Measurements from ENCODE around the gene CDH4. TPM values are rescaled to one million over a fixed set of nuclear protein-coding genes. Genes with fewer than 3 reads are reported as not detected.

The CDH4 gene
- total RNA-seq, 1 experiment from 2014 or later = not detected

GRCh38 chr20:61968932-61969331, 716.9 kb downstream of the CDH4 start:
- no peak for ATAC-seq
- in situ Hi-C loops (cut with HindIII; ENCODE audit: low pct_unique_long_range_greater_than_20kb, low sequenced_read_pairs) (no loop called here), intact Hi-C loops (cut with micrococcal nuclease; ENCODE audit: unreplicated experiment) (no loop called here)
- Histone ChIP-seq H3K9me3 (ENCODE audit: control insufficient read depth, insufficient read depth, low read depth, low read length) (no peaks in the 10 kb centered on the region), H3K4me3 (ENCODE audit: low read depth in 2 of 2, low read length in 2 of 2) (no peak overlapping the region), H3K4me1 (ENCODE audit: control insufficient read depth, insufficient read depth, low read length) (no peaks in the 10 kb centered on the region), H3K27me3 (ENCODE audit: control insufficient read depth, insufficient read depth, low read length) (no peaks in the 10 kb centered on the region), H3K27ac (ENCODE audit: low read length) (no peak overlapping the region), H3K36me3 (ENCODE audit: control insufficient read depth, insufficient read depth, low read length) (no peaks in the 10 kb centered on the region; the same call in 1 of the 2 replicates)
- no peak for DNase-seq (ENCODE audit: low read depth, low spot score)
- ChIA-PET CTCF (no interaction called here), POLR2A (no interaction called here)
- no peak for TF ChIP-seq REST (IDR thresholded peaks at IDR 0.05; ENCODE audit: insufficient read depth in 1 of 2, low read depth in 2 of 2, low read length in 1 of 2)
- TF ChIP-seq, protein P1, sequence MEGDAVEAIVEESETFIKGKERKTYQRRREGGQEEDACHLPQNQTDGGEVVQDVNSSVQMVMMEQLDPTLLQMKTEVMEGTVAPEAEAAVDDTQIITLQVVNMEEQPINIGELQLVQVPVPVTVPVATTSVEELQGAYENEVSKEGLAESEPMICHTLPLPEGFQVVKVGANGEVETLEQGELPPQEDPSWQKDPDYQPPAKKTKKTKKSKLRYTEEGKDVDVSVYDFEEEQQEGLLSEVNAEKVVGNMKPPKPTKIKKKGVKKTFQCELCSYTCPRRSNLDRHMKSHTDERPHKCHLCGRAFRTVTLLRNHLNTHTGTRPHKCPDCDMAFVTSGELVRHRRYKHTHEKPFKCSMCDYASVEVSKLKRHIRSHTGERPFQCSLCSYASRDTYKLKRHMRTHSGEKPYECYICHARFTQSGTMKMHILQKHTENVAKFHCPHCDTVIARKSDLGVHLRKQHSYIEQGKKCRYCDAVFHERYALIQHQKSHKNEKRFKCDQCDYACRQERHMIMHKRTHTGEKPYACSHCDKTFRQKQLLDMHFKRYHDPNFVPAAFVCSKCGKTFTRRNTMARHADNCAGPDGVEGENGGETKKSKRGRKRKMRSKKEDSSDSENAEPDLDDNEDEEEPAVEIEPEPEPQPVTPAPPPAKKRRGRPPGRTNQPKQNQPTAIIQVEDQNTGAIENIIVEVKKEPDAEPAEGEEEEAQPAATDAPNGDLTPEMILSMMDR (IDR thresholded peaks at IDR 0.05) = no peak
- no peak for TF ChIP-seq TCF7L2 (IDR thresholded peaks at IDR 0.05; ENCODE audit: low read depth, low read length)
- no peak for TF ChIP-seq SIN3A (IDR thresholded peaks at IDR 0.05; ENCODE audit: borderline replicate concordance, insufficient read depth, low read depth, low read length)
- TF ChIP-seq POLR2AphosphoS5 (IDR thresholded peaks at IDR 0.05; ENCODE audit: low read depth, low read length) = no peak
- no TSS peak for BruUV-seq (replicated peaks)

- Histone ChIP-seq H3K4me3 (ENCODE audit: low read depth in 2 of 2, low read length in 2 of 2) (no peak overlapping the region), H3K4me1 (ENCODE audit: control insufficient read depth, insufficient read depth, low read length) (no peaks in the 10 kb centered on the region), H3K36me3 (ENCODE audit: control insufficient read depth, insufficient read depth, low read length) (no peaks in the 10 kb centered on the region; the same call in 1 of the 2 replicates), H3K27ac (ENCODE audit: low read length) (no peak overlapping the region), H3K9me3 (ENCODE audit: control insufficient read depth, insufficient read depth, low read depth, low read length) (no peaks in the 10 kb centered on the region), H3K27me3 (ENCODE audit: control insufficient read depth, insufficient read depth, low read length) (no peaks in the 10 kb centered on the region)
- no TSS peak for BruUV-seq (replicated peaks)
- no peak for DNase-seq (ENCODE audit: low read depth, low spot score)
- POLR2A ChIA-PET = no interaction called here
- no peak for ATAC-seq
- intact Hi-C loops (cut with micrococcal nuclease; ENCODE audit: unreplicated experiment) = no loop called here
- in situ Hi-C loops (cut with HindIII; ENCODE audit: low pct_unique_long_range_greater_than_20kb, low sequenced_read_pairs) = no loop called here
- TF ChIP-seq POLR2AphosphoS5 (IDR thresholded peaks at IDR 0.05; ENCODE audit: low read depth, low read length) (no peak), TCF7L2 (IDR thresholded peaks at IDR 0.05; ENCODE audit: low read depth, low read length) (no peak), REST (IDR thresholded peaks at IDR 0.05; ENCODE audit: insufficient read depth in 1 of 2, low read depth in 2 of 2, low read length in 1 of 2) (no peak), SIN3A (IDR thresholded peaks at IDR 0.05; ENCODE audit: borderline replicate concordance, insufficient read depth, low read depth, low read length) (no peak)
- TF ChIP-seq, protein P1 (IDR thresholded peaks at IDR 0.05) = no peak
- CTCF ChIA-PET = no interaction called here
These were observed 717.7 kb downstream of the CDH4 start for GRCh38 chr20:61969806-61970205.
